ENCODE measurements around the gene LARP6.

Gene LARP6

GRCh38 chr15:70786996-70787395 is 67.0 kb downstream of the LARP6 start:
- Histone ChIP-seq H3K36me3 (no peaks in the 10 kb centered on the region), H3K4me3 (no peak overlapping the region), H3K9me3 (no peaks in the 10 kb centered on the region), H3K4me2 (no peak overlapping the region), H3K27me3 (no peaks in the 10 kb centered on the region), H3K4me1 (0 out of 2 replicates have a peak, but pooled peaks cover 5% of the 10 kb centered on the region), H3K9ac (no peak overlapping the region), H4K20me1 (no peaks in the 10 kb centered on the region), H3K27ac (no peak overlapping the region)
- no peak for TF ChIP-seq Cebpa-rat (IDR thresholded peaks at IDR 0.05)

- H3K4me3 ChIP-seq, result no peak overlapping the region
These were observed 70.3 kb downstream of the LARP6 start for GRCh38 chr15:70783610-70784022.

GRCh38 chr15:70783041-70783440 is 70.9 kb downstream of the LARP6 start:
- H3K4me1 ChIP-seq, result 0 out of 2 replicates have a peak, but pooled peaks cover 5% of the 10 kb centered on the region
- no peak for TF ChIP-seq Cebpa-rat (IDR thresholded peaks at IDR 0.05)

More at GRCh38 chr15:70783610-70784022, 70.3 kb downstream of the LARP6 start:
- Histone ChIP-seq H3K27me3 (no peaks in the 10 kb centered on the region), H4K20me1 (no peaks in the 10 kb centered on the region), H3K27ac (no peak overlapping the region), H3K9ac (no peak overlapping the region), H3K36me3 (no peaks in the 10 kb centered on the region), H3K4me1 (0 out of 2 replicates have a peak, but pooled peaks cover 5% of the 10 kb centered on the region), H3K4me2 (no peak overlapping the region), H3K9me3 (no peaks in the 10 kb centered on the region)
- TF ChIP-seq Cebpa-rat (IDR thresholded peaks at IDR 0.05), result no peak

GRCh38 chr15:70781236-70781635 is 72.7 kb downstream of the LARP6 start:
- Histone ChIP-seq H3K4me1 (0 out of 2 replicates have a peak, but pooled peaks cover 5% of the 10 kb centered on the region), H3K9me3 (no peaks in the 10 kb centered on the region), H3K4me2 (no peak overlapping the region), H3K4me3 (no peak overlapping the region), H3K27me3 (no peaks in the 10 kb centered on the region), H3K36me3 (no peaks in the 10 kb centered on the region), H4K20me1 (no peaks in the 10 kb centered on the region), H3K27ac (no peak overlapping the region), H3K9ac (no peak overlapping the region)
- no peak for TF ChIP-seq Cebpa-rat (IDR thresholded peaks at IDR 0.05)

More at GRCh38 chr15:70783041-70783440, 70.9 kb downstream of the LARP6 start:
- no peak overlapping the region for H3K27ac ChIP-seq
- H3K27me3 ChIP-seq, result no peaks in the 10 kb centered on the region
- no peak overlapping the region for H3K4me3 ChIP-seq
- H4K20me1 ChIP-seq, result no peaks in the 10 kb centered on the region
- no peak overlapping the region for H3K4me2 ChIP-seq
- no peaks in the 10 kb centered on the region for H3K36me3 ChIP-seq
- H3K9me3 ChIP-seq, result no peaks in the 10 kb centered on the region
- no peak overlapping the region for H3K9ac ChIP-seq
